ENCODE results near the gene SLC25A52.

Gene SLC25A52

GRCh38 chr18:31774962-31775361 lies 14.3 kb upstream of the SLC25A52 start:
- H3K9ac ChIP-seq (ENCODE audit: low read depth, low read length): no peak overlapping the region
- no peaks in the 10 kb centered on the region for H3K4me1 ChIP-seq (ENCODE audit: insufficient read depth, low read length)

GRCh38 chr18:31774477-31774785 lies 13.8 kb upstream of the SLC25A52 start:
- H3K9ac ChIP-seq (ENCODE audit: low read depth, low read length): no peak overlapping the region
- no peaks in the 10 kb centered on the region for H4K20me1 ChIP-seq (ENCODE audit: insufficient read depth, low read length)
- no peak overlapping the region for H3K4me3 ChIP-seq (ENCODE audit: low read depth in 1 of 2, low read length in 2 of 2)
- DNase-seq (no peak), ATAC-seq (ENCODE audit: insufficient read depth, low read depth) (no peak)
- peaks cover 16% of the 10 kb centered on the region for H3K9me3 ChIP-seq (ENCODE audit: insufficient read depth, low read length, severe bottlenecking)
- H3K4me1 ChIP-seq (ENCODE audit: insufficient read depth, low read length): no peaks in the 10 kb centered on the region
- H3K36me3 ChIP-seq (ENCODE audit: insufficient read depth, low read length): no peaks in the 10 kb centered on the region
- no peak overlapping the region for H3K4me2 ChIP-seq (ENCODE audit: insufficient read depth, low read length)
- TF ChIP-seq EZH2 (IDR thresholded peaks at IDR 0.05; ENCODE audit: borderline replicate concordance, low read depth, low read length, severe bottlenecking): no peak
- TF ChIP-seq, protein P1, sequence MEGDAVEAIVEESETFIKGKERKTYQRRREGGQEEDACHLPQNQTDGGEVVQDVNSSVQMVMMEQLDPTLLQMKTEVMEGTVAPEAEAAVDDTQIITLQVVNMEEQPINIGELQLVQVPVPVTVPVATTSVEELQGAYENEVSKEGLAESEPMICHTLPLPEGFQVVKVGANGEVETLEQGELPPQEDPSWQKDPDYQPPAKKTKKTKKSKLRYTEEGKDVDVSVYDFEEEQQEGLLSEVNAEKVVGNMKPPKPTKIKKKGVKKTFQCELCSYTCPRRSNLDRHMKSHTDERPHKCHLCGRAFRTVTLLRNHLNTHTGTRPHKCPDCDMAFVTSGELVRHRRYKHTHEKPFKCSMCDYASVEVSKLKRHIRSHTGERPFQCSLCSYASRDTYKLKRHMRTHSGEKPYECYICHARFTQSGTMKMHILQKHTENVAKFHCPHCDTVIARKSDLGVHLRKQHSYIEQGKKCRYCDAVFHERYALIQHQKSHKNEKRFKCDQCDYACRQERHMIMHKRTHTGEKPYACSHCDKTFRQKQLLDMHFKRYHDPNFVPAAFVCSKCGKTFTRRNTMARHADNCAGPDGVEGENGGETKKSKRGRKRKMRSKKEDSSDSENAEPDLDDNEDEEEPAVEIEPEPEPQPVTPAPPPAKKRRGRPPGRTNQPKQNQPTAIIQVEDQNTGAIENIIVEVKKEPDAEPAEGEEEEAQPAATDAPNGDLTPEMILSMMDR (IDR thresholded peaks at IDR 0.05; ENCODE audit: borderline replicate concordance, extremely low read depth, low read length, poor library complexity, severe bottlenecking): no peak
- no peak overlapping the region for H3K27ac ChIP-seq (ENCODE audit: low read length)
- no peaks in the 10 kb centered on the region for H3K79me2 ChIP-seq (ENCODE audit: insufficient read depth, low read length)
- H2AFZ ChIP-seq (ENCODE audit: low read depth, low read length): no peak overlapping the region
- H3K27me3 ChIP-seq (ENCODE audit: insufficient read depth, low read length, poor library complexity): peaks cover 2% of the 10 kb centered on the region

More at GRCh38 chr18:31774962-31775361, 14.3 kb upstream of the SLC25A52 start:
- Histone ChIP-seq H3K79me2 (ENCODE audit: insufficient read depth, low read length) (no peaks in the 10 kb centered on the region), H3K4me3 (ENCODE audit: low read depth in 1 of 2, low read length in 2 of 2) (no peak overlapping the region), H3K4me2 (ENCODE audit: insufficient read depth, low read length) (no peak overlapping the region), H3K27me3 (ENCODE audit: insufficient read depth, low read length, poor library complexity) (peaks cover 2% of the 10 kb centered on the region), H3K36me3 (ENCODE audit: insufficient read depth, low read length) (no peaks in the 10 kb centered on the region), H2AFZ (ENCODE audit: low read depth, low read length) (no peak overlapping the region), H3K27ac (ENCODE audit: low read length) (no peak overlapping the region), H3K9me3 (ENCODE audit: insufficient read depth, low read length, severe bottlenecking) (peaks cover 18% of the 10 kb centered on the region), H4K20me1 (ENCODE audit: insufficient read depth, low read length) (no peaks in the 10 kb centered on the region)
- TF ChIP-seq, protein P1 (IDR thresholded peaks at IDR 0.05; ENCODE audit: borderline replicate concordance, extremely low read depth, low read length, poor library complexity, severe bottlenecking): no peak
- no peak for TF ChIP-seq EZH2 (IDR thresholded peaks at IDR 0.05; ENCODE audit: borderline replicate concordance, low read depth, low read length, severe bottlenecking)
- no peak for ATAC-seq (ENCODE audit: insufficient read depth, low read depth)
- DNase-seq: no peak

- ATAC-seq (ENCODE audit: insufficient read depth, low read depth) (no peak), DNase-seq (no peak)
- no peak overlapping the region for H3K4me3 ChIP-seq (ENCODE audit: low read depth in 1 of 2, low read length in 2 of 2)
- no peak overlapping the region for H3K9ac ChIP-seq (ENCODE audit: low read depth, low read length)
- peaks cover 12% of the 10 kb centered on the region for H3K9me3 ChIP-seq (ENCODE audit: insufficient read depth, low read length, severe bottlenecking)
- H4K20me1 ChIP-seq (ENCODE audit: insufficient read depth, low read length): no peaks in the 10 kb centered on the region
- no peaks in the 10 kb centered on the region for H3K36me3 ChIP-seq (ENCODE audit: insufficient read depth, low read length)
- no peaks in the 10 kb centered on the region for H3K4me1 ChIP-seq (ENCODE audit: insufficient read depth, low read length)
- no peak overlapping the region for H3K4me2 ChIP-seq (ENCODE audit: insufficient read depth, low read length)
- H3K27me3 ChIP-seq (ENCODE audit: insufficient read depth, low read length, poor library complexity): peaks cover 2% of the 10 kb centered on the region
- H3K27ac ChIP-seq (ENCODE audit: low read length): no peak overlapping the region
- no peaks in the 10 kb centered on the region for H3K79me2 ChIP-seq (ENCODE audit: insufficient read depth, low read length)
- TF ChIP-seq, protein P1 (IDR thresholded peaks at IDR 0.05; ENCODE audit: borderline replicate concordance, extremely low read depth, low read length, poor library complexity, severe bottlenecking): no peak
- no peak for TF ChIP-seq EZH2 (IDR thresholded peaks at IDR 0.05; ENCODE audit: borderline replicate concordance, low read depth, low read length, severe bottlenecking)
- no peak overlapping the region for H2AFZ ChIP-seq (ENCODE audit: low read depth, low read length)
These were observed 13.2 kb upstream of the SLC25A52 start for GRCh38 chr18:31773774-31774476.

Measured in DND-41 (cell line).